GM12801 (cell line): ENCODE results near the gene PRKAG1.

Source experiments
- CTCF ChIP-seq: IDR thresholded peaks from one replicate; pipeline ENCODE4 v1.5.1; 2011; ENCODE audit warnings: control low read depth; ENCODE audit not compliant: insufficient read length; ENCODE audit errors: extremely low read depth

The PRKAG1 gene

GRCh38 chr12:49021292-49021915, 2.8 kb upstream of the PRKAG1 start:
- no peak for TF ChIP-seq CTCF

GRCh38 chr12:49020441-49020840, 1.9 kb upstream of the PRKAG1 start:
- no peak for TF ChIP-seq CTCF

- no peak for TF ChIP-seq CTCF
Observed at GRCh38 chr12:49019443-49020324, 1.1 kb upstream of the PRKAG1 start.

- TF ChIP-seq CTCF = no peak
Observed at GRCh38 chr12:49019120-49019430, 499 bp upstream of the PRKAG1 start.

- TF ChIP-seq CTCF = no peak
Observed at GRCh38 chr12:49017891-49018260, 700 bp downstream of the PRKAG1 start.

- TF ChIP-seq CTCF = no peak
Observed at GRCh38 chr12:49015196-49015595, 3.4 kb downstream of the PRKAG1 start.

GRCh38 chr12:49014547-49014946, 4.0 kb downstream of the PRKAG1 start:
- no peak for TF ChIP-seq CTCF
